NCI-H187 treated with DMSO at 0.1 percent for 48 hours (cell line): ENCODE measurements around the gene TBX4.
"Not testable (repeated sequence)": the region's sequence is repeated elsewhere in the genome, so short reads cannot be mapped to it uniquely, and the experiment has no call there.

Experiments
- DNase-seq: peaks from one replicate; lab custom pipeline; 2025; lab: John Stamatoyannopoulos, UW

Gene TBX4

DNA sequence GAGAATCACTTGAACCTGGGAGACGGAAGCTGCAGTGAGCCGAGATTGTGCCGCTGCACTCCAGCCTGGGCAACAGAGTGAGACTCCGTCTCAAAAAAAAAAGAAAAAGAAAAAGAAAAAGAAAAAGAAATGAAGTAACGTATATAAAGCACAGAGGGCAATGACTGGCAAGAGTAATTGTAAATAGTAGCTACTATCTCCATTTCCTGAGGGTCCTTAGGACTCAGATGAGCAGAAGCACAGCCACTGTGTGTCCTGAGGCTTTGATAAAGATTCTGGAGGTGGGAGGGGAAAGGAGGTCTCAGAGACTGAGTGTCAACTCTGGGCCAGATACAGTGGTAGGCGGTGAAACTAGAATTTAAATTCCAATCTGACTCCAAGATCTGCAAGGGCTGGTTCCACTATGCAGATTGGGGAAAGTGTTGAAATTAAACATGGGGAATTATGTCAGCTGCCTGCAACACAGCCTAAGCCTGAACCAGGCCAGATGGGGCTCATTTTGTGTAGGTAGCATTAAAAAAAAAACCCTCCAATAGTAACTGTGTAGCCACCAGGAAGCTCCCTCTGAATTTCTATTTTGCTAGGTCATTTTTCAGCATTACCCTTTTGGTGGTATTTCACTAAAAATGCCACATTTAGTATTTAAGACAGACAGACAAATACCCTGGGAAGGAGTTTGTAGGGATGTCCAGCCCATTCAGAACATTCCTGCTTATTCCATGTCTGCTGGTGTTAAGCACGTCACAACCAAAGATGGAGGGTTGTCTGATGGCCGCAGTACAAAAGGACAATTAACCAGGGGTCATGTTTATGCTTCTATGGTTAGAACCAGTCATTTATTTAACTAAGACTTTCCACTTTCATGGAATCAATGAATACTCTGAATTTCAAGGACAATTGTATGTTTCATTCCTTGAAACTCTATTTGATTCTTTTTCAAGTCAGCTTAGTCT, 46.1 kb downstream of the TBX4 start:
- DNase-seq, result no peak

DNA sequence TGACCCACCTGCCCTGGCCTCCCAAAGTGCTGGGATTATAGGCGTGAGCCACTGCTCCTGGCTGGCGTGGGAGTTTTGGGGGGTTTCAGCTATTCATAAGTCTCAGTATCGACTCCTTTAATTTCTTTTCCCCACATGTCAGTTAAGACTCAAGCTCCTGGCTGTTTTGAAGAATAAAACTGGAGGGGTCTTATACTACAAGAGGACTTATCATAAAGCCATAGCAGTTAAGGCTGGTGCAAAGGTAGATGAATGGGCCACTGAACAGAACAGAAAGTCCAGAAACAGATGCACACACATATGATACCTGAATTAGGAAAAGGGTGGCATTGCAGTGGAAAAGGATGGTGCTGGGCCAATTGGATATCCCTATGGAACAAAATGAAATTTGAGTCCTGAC, 47.4 kb downstream of the TBX4 start:
- no peak for DNase-seq

DNA sequence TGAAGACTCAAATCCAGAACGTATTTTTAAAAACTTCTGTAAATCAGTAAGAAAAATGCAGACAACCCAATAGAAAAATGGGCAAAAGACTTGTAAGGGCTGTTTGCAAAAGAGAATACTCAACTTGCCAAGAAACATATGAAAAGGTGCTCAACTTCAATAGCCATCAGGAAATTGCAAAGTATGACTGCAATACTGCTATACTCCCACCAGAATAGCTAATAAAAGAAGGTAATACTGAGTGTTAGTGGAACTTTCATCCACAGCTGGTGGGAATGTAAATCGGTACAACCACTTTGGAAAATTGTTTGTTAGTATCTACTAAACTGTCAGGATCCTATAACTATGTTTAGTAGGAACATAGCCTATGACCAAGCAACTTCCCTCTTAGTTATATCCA, 48.1 kb downstream of the TBX4 start:
- DNase-seq, result no peak

DNA sequence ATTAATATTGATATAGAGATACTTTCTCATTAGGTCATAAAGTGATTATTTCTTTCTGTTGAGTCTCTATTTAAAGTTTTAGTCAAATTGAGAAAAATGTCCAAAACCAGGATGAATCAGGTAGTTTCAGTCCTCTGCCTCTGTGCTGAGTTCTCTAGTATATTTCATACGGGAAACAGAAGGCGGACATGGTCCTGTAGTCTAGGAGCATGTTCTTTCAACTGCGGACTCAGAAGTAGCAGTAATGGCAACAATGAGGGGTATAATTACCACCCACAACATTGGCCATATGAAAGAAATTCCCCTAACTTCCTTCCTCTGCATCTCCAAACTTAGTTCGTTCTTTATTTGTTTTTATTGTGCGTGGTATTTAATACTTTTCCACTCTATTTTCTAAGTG, 50.1 kb downstream of the TBX4 start:
- no peak for DNase-seq

DNA sequence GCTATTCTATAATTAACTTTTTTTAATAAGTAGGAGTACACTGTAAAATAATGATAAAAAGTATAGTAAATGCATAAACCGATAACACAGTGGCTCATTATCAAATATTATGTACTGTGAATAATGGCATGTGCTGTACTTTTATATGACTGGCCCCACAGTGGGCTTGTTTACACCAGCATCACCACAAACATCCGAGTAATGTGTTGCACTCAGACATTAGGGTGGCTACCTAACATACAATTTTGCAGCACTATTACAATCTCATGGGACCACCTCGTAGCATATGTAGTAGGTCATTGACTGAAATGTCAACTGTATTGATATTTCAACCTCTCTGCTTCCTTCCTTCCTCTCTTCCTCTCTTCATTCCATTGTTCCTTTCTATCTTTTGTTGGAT, 51.7 kb downstream of the TBX4 start:
- DNase-seq, result no peak

DNA sequence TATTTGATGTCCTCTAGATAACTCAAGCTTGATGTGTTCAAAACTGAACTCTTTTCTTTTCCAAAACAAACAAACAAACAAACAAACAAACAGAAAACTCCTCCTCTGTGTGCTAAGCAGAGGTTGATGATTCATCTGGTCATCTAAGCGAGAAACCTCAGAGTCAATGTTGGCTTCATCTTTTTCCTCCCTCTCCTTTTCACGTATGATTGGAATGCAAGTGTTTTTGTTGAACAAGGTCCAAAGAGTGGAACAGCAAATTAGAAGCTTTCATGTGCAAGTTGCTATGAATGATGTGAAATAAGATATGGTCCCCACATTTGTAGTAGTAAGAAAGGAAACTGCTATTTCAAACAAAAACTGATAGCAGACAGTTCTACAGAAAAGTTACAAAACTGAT, 52.5 kb downstream of the TBX4 start:
- DNase-seq, result no peak

DNA sequence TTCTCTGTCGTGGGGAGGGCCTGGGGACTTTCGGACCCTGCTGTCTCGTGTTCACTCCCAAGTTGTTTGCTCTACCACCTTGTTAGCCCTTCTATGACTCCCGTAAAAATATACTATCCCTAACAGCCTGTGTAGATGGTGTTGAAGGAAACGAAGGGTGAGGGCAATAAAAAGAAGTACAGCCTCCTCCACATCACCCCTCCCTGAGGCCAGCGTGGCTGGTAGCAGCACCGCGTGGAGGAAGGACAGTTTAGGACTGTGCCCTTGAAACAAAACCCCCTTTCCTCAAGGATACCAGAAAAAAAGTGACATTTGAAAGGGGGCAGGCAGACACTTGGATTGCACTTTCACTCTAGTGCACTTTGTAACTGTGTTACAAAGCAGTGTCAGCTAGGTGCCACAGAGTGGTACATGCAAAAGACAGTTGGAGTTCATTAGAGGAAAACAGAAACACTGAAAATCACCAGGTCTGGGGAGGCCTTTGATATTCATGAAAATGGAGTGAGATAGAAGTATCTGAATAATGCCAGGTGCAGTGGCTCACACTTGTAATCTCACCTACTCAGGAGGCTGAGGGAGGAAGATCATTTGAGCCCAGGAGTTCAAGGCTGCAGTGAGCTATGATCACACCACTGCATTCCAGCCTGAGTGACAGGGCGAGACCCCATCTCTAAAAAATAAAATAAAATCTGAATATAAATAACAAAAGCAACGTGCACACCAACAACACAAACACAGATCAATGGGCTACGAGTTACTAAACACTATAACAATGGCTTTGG, 53.8 kb downstream of the TBX4 start:
- DNase-seq, result no peak

DNA sequence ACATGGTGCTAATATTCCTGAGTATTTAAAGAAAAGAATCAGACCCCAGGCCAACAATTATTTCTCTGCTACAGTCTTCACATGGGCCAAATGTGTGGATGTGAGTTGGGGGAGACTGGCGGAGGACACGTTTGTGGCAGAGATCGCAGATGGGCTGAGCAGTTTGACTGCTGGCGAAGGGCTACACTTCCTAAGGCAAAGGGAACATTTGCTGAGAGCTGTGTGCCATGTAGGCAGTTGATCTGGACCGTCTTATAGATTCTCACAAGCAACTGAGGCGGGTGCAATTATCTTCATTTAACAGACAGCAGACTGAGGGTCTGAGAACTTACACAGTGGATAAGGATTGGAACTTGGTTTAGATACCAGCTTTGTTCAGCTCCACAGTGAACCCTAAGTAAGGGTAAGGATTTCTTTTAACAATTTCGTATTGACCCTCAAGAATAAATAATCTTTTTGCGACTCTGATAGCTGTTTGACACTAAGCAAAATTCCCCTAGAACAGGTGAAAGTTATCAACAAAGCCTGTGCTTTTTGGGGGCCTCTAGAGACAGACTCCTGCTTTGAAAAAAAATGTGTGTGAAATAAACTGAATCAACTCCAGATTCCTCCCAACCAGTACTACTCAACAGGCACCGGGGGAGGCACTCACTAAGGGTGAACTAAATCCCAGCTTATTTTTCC, 55.3 kb downstream of the TBX4 start:
- no peak for DNase-seq

DNA sequence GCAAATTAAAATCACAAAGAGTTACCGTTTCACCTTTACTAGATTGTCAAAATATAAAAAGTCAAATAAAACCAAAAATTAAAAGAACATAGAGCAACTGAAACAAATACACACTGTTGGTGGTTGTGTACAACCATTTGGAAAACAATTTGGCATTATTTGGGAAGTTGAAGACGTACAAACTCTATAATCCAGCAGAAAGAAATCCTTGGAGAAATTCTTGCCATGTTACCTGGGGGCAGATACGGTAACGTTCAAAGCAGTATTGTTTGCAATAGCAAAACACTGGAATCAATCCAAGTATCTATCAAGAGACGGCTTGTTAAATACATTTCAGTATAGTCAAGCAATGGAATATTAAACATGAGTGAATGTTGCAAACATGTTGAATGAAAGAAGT, 56.7 kb downstream of the TBX4 start:
- no peak for DNase-seq

DNA sequence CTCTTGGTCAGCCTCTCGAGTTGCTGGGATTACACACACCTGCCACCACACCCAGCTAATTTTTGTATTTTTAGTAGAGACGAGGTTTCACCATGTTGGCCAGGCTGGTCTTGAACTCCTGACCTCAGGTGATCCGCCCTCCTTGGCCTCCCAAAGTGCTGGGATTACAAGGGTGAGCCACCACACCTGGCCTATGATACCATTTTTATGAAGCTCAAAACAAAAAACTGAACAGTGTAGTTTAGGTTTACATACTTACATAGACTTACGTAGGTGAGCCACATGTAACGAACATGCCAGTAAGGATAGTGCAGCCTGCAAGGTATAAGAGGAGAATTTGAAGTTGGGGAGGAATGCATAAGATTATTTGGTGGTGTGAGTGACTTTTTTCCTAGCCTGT, 57.2 kb downstream of the TBX4 start:
- DNase-seq, result not testable (repeated sequence)

DNA sequence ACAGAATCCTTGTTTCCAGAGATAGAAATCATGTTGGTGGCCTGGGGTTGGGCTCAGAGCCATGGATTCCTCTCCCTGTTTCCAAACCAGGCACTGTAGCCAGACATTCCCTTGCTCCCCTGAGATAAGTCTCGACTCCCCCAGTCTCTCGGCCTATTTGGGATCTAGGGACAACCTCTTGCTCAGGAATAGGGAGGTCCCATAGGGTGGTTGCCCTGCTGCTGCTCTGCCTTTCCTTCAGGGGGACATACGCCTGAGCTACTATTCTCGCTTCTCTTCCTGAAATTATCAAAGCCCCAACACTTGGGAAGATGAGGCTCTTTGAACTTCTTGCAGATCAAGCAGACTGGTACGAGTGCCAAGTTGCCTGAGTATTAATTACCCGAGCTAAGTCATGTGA, 58.0 kb downstream of the TBX4 start:
- no peak for DNase-seq

DNA sequence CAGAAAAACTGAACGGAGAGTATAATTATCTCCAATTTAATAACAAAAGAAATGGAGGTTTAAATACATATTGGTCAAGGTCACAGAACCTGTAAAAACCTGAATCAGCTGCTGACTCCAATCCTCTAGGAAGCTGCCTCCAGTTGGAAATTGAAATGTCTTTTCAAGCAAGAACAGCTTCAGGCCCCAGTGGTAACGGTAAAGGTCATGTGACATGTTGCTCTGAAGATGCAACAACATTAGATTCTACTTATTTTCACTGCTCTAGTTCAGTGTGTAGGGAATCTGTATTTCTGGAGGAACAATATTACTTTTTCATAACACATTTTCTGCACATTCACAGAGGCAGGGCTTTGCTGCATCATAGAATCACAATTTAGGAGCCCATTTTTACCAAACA, 58.8 kb downstream of the TBX4 start:
- no peak for DNase-seq

DNA sequence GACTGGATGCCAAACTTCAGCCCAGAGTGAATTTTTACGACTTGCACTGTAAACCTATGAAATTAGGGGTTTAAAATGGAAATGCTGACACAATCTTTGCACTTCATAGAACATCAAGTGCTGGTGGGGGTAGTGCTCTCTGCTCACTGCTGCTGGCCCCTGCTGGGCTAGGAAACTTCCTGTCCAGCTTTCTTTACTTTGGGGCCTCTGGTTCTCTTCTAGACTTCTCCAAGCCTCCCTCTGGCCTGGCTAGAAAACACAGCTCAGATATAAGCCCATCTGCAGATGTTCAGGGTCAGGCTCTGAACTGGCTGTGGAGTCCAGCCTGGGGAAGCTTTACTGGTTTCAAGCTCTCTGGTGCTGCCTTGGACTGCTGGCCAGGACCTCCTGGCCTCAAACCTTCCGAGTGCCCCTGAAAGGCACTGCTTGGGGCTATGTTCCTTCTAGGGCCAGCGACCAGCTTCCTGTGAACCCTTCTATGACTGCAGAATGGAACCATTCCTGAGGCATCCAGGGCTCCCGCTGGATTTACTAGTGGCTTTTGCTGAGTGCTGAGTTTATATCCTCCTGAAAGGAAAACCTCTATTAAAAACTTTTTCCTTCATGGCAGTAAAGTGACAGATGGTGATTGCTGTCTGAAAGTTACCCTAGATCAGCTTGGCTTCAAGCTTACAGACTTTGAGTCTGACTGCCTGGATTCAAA, 59.4 kb downstream of the TBX4 start:
- DNase-seq, result no peak

DNA sequence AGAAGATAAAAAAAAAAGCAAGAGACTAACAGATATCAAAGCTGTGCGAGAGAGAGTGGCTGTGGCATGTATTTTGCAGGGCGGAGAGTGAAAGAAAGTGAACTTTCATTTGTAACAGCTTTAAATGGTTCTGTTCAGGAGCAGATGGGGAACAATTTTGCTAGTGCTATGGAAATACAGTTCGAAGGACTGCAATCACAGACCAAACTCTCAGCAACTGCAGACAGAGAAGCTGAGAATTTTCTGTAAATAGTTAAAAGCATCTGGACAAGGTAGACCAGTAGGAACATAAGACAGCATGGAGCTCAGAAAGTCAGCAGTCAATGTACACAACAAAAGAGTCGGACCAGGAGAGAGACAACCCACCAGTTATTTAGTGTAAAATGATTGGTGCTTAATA, 62.3 kb downstream of the TBX4 start:
- DNase-seq, result no peak

DNA sequence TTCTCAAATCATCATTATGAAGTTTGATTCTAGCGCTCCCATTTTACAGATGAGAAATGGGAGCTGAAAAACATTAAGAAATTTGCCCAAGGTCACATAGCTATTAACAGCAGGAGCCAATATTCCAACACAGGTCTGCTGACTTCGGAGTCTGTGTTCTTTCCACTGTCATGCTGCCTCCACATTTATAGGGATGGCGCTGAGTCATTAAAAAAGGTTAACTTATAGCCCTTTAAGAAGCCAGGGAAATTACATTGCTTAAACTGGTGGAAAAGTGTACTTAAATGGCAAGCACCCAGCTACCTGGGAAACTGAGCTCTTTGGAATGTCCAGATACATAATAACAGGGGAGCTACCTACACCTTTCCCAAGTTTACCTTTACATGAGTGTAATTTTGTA, 65.0 kb downstream of the TBX4 start:
- DNase-seq, result no peak

DNA sequence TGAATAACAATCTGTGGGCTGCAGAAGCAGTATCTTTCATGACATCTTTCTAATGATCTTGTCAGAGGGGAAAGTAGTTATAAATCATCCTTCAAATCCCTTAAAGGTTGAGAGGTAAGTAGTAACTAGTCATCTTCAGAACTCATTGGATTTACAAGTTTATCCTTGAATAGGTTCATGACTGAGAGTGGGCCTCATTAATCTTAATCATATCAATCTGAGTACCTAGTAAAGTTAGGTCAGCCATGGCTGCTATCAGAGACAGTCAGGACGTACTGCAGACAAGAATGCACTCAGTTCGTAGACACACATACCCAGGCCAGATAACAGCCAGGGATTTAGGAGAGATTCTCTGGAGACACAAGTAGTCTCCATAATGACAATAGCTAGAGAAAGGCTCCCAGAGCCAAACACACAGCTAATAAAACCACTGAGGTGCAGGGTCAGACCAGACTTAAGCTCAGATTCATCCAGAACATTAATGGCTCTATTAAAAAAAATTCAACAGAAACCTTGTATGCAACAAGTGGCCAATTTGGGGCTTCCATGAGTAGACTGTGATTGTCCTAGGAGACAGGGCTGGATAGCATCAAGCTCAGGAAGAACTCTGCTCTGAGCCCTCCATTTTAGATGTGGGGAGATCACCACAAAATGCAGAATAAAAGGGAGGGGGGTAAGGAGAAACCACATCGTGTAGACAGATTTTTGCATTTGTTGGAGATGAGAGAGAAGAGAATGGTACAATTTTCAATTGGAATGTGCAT, 65.8 kb downstream of the TBX4 start:
- DNase-seq, result no peak

DNA sequence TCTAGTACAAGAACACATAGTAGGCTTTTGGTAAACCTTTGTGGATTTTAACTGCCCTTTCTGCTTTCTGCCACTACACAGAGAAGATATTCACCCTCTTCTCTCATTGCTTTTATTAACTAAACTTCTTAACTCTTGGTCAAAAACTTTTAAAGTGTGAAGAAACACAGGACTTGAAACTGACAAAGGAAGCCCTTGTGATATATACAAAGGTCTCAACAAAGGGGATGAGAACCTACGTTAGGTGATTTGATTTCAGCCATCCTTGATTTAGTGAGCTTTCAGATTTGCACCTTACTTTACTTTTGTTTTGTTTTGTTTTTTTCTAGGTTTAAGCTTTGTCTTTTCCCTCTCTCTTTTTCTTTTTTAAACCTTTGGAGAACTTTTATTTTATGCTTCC, 66.9 kb downstream of the TBX4 start:
- DNase-seq, result no peak

DNA sequence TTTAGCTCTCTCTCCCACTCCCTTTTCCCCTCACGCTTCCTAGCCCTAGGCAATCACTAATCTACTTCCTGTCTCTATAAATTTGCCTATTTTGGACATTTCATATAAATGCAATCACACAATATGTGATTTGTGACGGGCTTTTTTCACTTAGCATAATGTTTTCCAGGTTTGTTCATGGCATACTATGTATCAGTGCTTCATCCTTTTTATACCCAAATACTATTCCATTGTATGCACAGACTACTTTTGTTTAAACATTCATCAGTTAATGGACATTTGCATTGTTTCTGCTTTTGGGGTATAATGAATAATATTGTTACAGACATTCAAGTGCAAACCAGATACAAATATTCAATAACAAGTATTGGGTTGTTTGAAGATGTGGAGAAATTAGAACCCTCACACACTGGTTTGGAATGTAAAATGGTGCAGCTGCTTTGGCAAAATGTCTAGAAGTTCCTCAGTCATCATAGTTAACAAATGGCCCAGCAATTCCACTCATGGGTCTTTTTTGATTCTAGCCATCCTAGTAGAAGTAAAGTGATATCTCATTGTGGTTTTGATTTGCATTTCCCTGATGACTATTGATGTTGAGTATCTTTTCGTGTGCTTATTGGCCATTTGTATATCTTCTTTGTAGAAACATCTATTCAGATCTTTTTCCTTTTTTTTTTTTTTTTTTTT, 67.7 kb downstream of the TBX4 start:
- DNase-seq, result no peak

DNA sequence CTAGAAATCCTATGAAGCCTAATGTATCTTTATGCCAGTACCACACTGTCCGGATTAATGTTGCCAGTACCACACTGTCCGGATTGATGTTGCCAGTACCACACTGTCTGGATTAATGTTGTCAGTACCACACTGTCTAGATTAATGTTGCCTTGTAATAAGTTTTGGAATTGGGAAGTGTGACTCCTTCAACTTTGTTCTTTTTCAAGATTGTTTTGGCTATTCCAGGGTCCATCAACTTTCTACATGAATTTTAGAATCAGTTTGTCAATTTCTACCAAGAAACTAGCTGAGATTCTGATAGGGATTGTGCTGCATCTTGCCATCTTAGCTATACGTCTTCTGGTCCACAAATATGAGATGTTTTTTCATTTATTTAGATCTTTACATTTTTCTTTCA, 68.7 kb downstream of the TBX4 start:
- DNase-seq, result no peak

DNA sequence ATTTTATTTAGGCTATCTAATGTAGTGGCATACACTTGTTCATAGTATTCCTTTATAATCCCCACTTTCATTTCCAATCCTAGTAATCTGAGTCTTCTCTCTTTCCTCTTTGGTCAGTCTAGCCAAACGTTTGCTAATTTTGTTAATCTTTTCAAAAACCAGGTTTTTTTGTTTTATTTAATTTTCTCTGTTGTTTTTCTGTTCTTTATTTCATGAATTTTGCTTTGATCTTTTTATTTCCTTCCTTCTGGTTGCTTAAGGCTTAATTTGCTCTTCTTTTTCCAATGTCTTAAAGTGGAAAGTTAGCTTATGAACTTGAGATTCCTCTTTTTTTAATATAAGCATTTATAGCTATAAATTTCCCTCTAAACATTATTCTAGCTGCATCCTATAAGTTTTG, 69.9 kb downstream of the TBX4 start:
- DNase-seq, result no peak

DNA sequence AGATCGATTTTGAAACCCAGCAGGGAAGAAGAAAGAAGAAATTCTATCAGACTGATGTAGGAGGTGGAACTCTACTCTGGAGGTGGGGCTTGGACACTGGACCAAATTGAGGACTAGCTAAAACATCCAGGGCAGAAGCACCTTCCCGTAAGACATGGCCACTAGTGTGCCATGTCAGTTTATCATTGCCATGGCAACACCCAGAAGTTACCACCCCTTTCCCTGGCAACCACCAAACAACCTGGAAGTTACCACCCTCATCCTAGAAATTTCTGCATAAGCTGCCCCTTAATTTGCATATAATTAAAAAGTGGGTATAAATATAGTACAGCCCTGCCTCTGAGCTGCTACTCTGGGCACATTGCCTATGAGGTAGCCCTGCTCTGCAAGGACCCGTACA, 72.1 kb downstream of the TBX4 start:
- no peak for DNase-seq
